IPS-18a (cell line): ENCODE measurements around the gene FBXO17.

Source experiments
- H3K27ac ChIP-seq: one replicate; pipeline ENCODE4 v1.5.1; 2013; ENCODE audit warnings: low read length
- H3K27me3 ChIP-seq: one replicate; pipeline ENCODE4 v1.6.1; 2013; ENCODE audit warnings: mild to moderate bottlenecking, low read length; ENCODE audit not compliant: control insufficient read depth, insufficient read depth
- H3K36me3 ChIP-seq: one replicate; pipeline ENCODE4 v1.6.1; 2013; ENCODE audit warnings: low read depth, low read length; ENCODE audit not compliant: control insufficient read depth
- H3K4me1 ChIP-seq: one replicate; pipeline ENCODE4 v1.6.1; 2013; ENCODE audit warnings: low read depth, low read length; ENCODE audit not compliant: control insufficient read depth
- H3K4me3 ChIP-seq: one replicate; pipeline ENCODE4 v1.5.1; 2013; ENCODE audit warnings: low read length
- H3K9ac ChIP-seq: one replicate; pipeline ENCODE4 v1.6.1; 2013; ENCODE audit warnings: mild to moderate bottlenecking, low read length, moderate library complexity
- H3K9me3 ChIP-seq: one replicate; pipeline ENCODE4 v1.6.1; 2013; ENCODE audit warnings: low read depth, low read length; ENCODE audit not compliant: control insufficient read depth

The FBXO17 gene

DNA sequence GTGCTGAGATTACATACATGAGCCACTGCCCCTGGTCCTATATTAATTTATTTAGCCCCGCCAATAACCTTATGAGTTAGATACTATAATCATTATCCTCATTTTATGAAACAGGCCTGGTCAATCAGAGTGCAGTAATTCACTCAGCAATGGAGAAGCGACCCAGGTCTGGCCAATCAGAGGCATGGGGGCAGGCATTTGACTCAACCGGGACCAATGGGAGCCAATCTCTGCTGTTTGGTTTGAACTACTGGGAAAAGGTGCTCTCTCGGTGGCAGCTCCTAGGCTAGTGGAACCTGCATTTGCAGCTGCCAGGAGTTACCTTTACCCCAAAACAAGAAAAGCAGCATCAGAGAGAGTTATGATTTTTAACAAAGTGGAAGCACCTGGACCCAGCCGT is 82.7 kb downstream of the FBXO17 start:
- H3K36me3 ChIP-seq = no peaks in the 10 kb centered on the region
- H3K27me3 ChIP-seq = peaks cover under 1% of the 10 kb centered on the region
- no peaks in the 10 kb centered on the region for H3K9me3 ChIP-seq
- H3K4me1 ChIP-seq = no peaks in the 10 kb centered on the region
- no peak overlapping the region for H3K4me3 ChIP-seq
- no peak overlapping the region for H3K9ac ChIP-seq
- H3K27ac ChIP-seq = no peak overlapping the region

- H3K9ac ChIP-seq = no peak overlapping the region
- H3K4me3 ChIP-seq = no peak overlapping the region
- H3K4me1 ChIP-seq = no peaks in the 10 kb centered on the region
- H3K27ac ChIP-seq = no peak overlapping the region
- no peaks in the 10 kb centered on the region for H3K36me3 ChIP-seq
- no peaks in the 10 kb centered on the region for H3K9me3 ChIP-seq
- H3K27me3 ChIP-seq = no peaks in the 10 kb centered on the region
Measured at GRCh38 chr19:38891771-38892170, 83.8 kb downstream of the FBXO17 start.
